ENCODE measurements around the gene DTX2.
"Not testable (repeated sequence)": the region's sequence is repeated elsewhere in the genome, so short reads cannot be mapped to it uniquely, and the experiment has no call there.

The DTX2 gene

DNA sequence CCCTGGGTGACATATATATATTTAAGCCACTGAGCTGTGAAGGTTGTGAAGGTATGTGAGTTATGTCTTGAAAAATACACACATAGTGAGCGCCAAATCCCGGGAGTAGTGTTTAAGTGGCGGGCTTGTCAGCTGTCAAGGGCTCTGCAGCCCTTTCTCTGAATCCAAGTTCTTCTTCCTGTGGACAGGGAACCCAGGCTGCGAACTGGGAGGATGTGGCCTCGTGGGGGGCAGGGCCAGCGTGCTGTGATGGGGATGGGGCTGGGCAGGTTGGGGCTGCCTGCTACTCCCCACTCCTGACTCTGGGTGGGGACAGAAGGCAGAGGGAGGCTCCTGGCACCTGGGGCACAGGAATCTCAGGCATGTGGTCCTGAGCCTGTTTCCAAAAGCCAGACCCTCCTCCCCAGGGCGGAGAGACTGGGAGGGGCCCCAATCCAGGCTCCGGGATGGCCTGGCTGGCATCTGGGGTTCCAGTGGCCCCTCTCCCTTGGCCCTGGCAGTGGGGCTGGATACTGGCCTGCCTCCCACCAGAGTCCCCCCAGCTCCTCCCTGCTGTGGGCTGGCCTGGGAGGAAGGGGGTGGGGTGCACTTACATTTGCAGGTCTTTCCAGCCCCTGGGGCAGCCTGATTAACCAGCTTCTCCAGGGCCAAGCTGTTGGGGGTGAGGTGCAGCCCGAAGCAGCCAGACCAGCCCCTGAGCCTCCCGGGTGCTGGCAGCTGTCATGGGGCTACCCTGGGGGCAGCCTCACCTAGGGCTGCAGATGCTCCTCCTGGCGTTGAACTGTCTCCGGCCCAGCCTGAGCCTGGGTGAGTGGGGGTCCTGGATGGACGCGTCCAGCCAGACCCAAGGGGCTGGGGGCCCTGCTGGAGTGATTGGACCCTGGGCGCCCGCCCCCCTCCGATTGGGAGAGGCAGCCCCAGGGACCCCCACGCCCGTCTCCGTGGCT, 48.7 kb downstream of the DTX2 start, which contains the start of gene UPK3B:
Gene UPK3B, plus strand, starts transcription at position 622 of the 947 bp plus-strand sequence. Its CDS starts 101 bp downstream, at position 723.
- no peak within 1 kb of the TSS for H3K4me2 ChIP-seq (ENCODE audit: low read length)

DNA sequence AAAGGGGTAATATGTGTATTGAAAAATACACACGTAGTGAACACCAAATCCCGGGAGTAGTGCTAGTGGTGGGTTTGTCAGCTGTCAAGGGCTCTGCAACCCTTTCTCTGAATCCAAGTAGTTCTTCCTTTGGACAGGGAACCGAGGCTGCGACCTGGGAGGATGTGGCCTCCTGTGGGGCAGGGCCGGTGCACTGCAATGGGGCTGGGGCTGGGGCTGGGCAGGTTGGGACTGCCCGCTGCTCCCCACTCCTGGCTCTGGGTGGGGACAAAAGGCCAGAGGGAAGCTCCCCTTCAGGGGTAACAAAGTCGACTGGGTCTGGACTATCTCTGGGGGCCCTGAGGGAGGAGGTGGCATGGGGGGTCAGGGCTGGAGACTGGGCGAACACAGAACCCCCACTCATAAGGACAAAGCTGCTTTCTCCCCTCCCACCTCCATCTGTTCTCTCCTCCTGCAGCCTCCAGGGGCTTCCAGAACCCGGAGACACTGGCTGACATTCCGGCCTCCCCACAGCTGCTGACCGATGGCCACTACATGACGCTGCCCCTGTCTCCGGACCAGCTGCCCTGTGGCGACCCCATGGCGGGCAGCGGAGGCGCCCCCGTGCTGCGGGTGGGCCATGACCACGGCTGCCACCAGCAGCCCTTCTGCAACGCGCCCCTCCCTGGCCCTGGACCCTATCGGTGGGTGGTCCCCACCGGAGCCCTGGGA, 49.8 kb downstream of the DTX2 start:
- H3F3A ChIP-seq (ENCODE audit: control insufficient read depth, insufficient read depth); H3K27me3 ChIP-seq (ENCODE audit: control insufficient read depth, low read length); H3K9me2 ChIP-seq (replicated peaks; ENCODE audit: control insufficient read depth, low read length); H3K4me2 ChIP-seq (ENCODE audit: low read length); H3K4me1 ChIP-seq (ENCODE audit: control insufficient read depth, low read length); H3K36me3 ChIP-seq (ENCODE audit: control insufficient read depth, low read length); H3K79me2 ChIP-seq (ENCODE audit: control insufficient read depth, low read length); H3K27ac ChIP-seq (ENCODE audit: low read depth, low read length); H3K4me3 ChIP-seq (ENCODE audit: low read length); H3K9me3 ChIP-seq (ENCODE audit: control insufficient read depth, insufficient read depth, low read length); H4K20me1 ChIP-seq (ENCODE audit: control insufficient read depth, insufficient read depth, low read depth, low read length): not testable (repeated sequence)

More for the DNA sequence above, 48.7 kb downstream of the DTX2 start, which contains the start of gene UPK3B:
- Histone ChIP-seq H3K79me2 (ENCODE audit: control insufficient read depth, low read length) (no peaks in the 10 kb centered on the region), H4K20me1 (ENCODE audit: control insufficient read depth, insufficient read depth, low read depth, low read length) (no peaks in the 10 kb centered on the region), H3K4me1 (ENCODE audit: control insufficient read depth, low read length) (no peaks in the 10 kb centered on the region), H3K27me3 (ENCODE audit: control insufficient read depth, low read length) (no peaks in the 10 kb centered on the region), H3K27ac (ENCODE audit: low read depth, low read length) (no peak within 1 kb of the TSS), H3K9me2 (replicated peaks; ENCODE audit: control insufficient read depth, low read length) (no peaks in the 10 kb centered on the region), H3F3A (ENCODE audit: control insufficient read depth, insufficient read depth) (no peaks in the 10 kb centered on the region), H3K9me3 (ENCODE audit: control insufficient read depth, insufficient read depth, low read length) (no peaks in the 10 kb centered on the region), H3K36me3 (ENCODE audit: control insufficient read depth, low read length) (no peaks in the 10 kb centered on the region), H3K4me3 (ENCODE audit: low read length) (no peak within 1 kb of the TSS)
- TF ChIP-seq EZH2phosphoT487 (IDR thresholded peaks at IDR 0.05; ENCODE audit: borderline replicate concordance, low read length) (no peak), CTCF (IDR thresholded peaks at IDR 0.05; ENCODE audit: low read depth, low read length, poor library complexity, severe bottlenecking) (no peak)

GRCh38 chr7:76511911-76512885, 50.7 kb downstream of the DTX2 start:
- H3K4me2 ChIP-seq (ENCODE audit: low read length); H3K9me3 ChIP-seq (ENCODE audit: control insufficient read depth, insufficient read depth, low read length); H3K27ac ChIP-seq (ENCODE audit: low read depth, low read length): not testable (repeated sequence)

More at GRCh38 chr7:76511911-76512885, 50.7 kb downstream of the DTX2 start:
- not testable (repeated sequence) for H3K9me2 ChIP-seq (replicated peaks; ENCODE audit: control insufficient read depth, low read length); H3K36me3 ChIP-seq (ENCODE audit: control insufficient read depth, low read length); H3K4me1 ChIP-seq (ENCODE audit: control insufficient read depth, low read length); H3K79me2 ChIP-seq (ENCODE audit: control insufficient read depth, low read length); H3K27me3 ChIP-seq (ENCODE audit: control insufficient read depth, low read length); H3K4me3 ChIP-seq (ENCODE audit: low read length); H4K20me1 ChIP-seq (ENCODE audit: control insufficient read depth, insufficient read depth, low read depth, low read length); H3F3A ChIP-seq (ENCODE audit: control insufficient read depth, insufficient read depth)
